ENCODE data around the gene PAWR. TPM values are rescaled to one million over a fixed set of nuclear protein-coding genes. Genes with fewer than 3 reads are reported as not detected.

The PAWR gene, protein sequence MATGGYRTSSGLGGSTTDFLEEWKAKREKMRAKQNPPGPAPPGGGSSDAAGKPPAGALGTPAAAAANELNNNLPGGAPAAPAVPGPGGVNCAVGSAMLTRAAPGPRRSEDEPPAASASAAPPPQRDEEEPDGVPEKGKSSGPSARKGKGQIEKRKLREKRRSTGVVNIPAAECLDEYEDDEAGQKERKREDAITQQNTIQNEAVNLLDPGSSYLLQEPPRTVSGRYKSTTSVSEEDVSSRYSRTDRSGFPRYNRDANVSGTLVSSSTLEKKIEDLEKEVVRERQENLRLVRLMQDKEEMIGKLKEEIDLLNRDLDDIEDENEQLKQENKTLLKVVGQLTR
- 27.7 TPM for total RNA-seq

GRCh38 chr12:79690638-79691510 is at the start of gene PAWR:
PAWR (minus strand) TSS chr12:79690964; CDS start chr12:79690244, 720 bp downstream.
- DNase-seq, result peak; percentile 80

DNA sequence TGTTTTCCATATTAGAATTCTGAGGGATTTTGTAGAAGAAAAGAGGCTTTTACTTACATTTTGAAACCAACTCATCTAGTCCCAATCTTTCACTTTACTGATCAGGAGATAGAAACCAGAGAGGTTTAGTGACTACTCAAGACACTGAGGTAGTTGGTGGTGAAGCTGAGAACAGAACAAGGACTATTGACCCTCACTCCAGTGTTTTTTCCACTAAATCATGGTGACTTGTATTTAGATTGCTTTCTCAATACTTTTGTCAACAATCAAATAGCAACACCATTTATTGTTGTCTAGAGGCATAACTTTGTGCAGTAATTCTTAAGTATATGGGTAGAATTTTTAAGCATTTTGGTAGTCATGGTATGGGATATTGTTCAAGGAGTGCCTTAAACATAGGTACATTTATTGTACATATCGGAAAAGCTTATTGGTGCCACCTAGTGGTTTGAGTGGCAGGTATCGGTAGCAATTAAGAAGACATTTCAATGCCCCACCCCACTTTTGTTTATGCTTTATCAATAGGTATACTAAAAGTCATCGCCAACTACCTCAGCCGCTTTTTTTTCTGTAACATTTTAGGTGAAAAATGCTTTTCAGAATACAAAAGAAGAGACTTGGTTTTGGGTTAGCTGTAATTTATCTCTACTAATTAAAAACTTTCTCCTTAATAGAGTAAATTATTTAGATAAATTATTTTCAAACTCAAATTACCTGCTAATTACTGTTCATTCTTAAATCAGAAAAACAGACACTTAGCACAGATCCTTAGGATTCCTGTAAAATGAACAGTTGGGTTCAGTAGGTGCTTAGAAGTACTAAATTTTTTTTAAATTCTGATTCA is 47.3 kb upstream of the PAWR start:
- peak; percentile 65 for DNase-seq

DNA sequence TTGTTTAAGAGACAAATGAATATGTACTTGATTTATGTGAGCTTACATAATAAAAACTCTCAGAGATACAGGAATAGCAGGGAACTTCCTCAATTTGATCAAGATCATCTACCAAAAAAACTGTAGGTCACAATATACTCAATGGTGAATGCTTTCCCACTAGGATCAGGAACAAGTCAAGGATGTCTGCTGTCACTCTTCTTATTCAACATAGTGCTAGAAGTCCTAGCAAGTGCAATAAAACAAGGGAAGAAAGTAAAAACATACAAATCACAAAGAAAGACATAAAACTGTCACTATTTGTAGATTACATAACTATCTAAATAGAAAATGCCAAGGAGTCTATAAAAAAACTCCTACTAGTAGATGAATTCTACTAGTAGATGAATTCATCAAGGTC is 41.9 kb upstream of the PAWR start:
- DNase-seq, result no peak

DNA sequence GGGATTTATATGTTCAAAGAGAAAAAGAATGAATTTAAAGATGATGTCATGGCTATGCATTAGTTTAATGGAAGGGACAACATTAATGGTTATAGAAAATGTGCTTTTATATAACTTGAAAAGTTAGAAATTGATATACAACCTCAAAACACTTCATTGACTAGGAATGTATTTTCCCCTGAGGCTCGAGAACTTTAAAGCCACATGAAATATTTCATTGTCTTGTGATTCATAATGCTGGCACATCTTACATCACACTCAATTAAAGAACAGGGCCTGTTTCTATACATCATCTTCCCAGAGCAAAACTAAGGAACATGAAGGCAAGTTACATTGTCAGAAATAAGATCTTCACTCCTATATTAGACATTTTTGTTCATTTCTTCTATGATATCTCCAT is 35.2 kb upstream of the PAWR start:
- DNase-seq, result no peak

GRCh38 chr12:79717006-79717405 is 26.2 kb upstream of the PAWR start:
- DNase-seq, result no peak

DNA sequence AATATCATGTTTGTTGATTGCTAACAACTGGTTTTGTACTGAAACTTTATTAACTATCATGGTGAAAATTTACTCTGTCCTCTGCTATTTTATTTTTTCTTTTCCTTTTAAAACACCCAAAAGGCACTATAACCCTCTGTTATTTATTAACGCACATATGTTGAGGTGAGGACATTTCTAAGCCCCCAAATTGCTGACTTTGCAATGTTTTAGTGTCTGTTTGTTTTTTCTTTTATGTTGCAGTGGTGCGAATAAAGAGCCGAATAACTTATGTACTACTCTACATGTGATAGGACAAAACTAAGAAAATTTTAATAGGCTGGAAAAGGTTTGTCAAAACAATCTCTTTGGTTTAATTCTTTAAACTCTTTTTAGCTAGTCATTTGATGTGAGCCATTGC is 24.5 kb upstream of the PAWR start:
- no peak for DNase-seq

DNA sequence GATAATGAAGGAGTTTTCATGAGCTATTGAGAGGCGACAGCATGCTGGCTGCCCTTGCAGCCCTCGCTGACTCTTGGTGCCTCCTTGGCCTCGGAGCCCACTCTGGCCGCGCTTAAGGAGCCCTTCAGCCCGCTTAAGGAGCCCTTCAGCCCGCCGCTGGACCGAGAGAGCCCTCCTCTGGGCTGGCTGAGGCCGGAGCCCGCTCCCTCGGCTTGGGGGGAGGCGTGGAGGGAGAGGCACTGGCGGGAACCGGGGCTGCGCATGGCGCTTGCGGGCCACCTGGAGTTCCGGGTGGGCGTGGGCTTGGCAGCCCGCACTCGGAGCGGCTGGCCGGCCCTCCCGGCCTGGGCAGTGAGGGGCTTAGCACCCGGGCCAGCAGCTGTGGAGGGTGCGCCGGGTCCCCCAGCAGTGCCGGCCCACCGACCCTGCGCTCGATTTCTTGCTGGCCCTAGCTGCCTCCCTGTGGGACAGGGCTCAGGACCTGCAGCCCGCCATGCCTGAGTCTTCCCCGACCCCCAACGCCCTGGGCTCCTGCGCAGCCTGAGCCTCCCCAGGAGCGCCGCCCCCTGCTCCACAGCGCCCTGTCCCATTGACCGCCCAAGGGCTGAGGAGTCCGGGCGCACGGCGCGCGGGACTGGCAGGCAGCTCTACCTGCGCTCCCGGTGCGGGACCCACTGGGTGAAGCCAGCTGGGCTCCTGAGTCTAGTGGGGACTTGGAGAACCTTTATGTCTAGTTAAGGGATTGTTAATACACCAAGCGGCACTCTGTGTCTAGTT is 20.1 kb upstream of the PAWR start:
- DNase-seq, result no peak

GRCh38 chr12:79707830-79708229 is 17.1 kb upstream of the PAWR start:
- no peak for DNase-seq

DNA sequence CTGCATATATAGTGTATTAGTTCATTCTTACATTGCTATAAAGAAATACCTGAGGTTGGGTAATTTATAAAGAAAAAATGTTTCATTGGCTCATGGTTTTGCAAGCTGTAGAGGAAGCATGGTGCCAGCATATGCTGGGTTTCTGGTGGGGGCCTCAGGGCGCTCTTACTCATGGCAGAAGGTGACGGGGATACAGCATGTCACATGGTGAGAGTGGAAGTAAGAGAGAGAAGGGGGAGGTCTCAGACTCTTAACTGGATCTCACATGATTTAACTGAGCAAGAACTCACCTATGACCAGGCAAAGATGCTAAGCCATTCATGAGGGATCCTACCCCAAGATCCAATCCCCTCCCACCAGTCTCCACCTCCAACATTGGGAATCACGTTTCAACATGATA is 15.9 kb upstream of the PAWR start:
- DNase-seq, result no peak

DNA sequence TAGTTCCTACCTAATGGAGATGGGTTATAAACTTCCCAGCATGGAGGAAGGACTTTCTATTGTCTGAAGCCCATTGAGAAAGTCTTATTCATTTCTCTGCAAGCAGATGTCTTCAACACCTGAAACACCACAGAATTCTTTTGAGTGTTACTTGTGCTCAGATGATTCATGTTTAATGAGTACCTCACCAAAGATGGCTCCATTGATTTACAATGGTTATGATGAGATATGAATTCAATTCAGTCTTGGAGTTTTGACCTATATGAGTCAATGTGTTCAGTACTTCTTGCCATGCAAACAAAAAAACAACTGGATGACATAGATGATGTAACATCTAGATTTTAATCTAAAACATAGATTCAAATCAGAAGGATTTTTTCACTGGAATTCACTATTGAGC is 15.4 kb upstream of the PAWR start:
- DNase-seq, result no peak

DNA sequence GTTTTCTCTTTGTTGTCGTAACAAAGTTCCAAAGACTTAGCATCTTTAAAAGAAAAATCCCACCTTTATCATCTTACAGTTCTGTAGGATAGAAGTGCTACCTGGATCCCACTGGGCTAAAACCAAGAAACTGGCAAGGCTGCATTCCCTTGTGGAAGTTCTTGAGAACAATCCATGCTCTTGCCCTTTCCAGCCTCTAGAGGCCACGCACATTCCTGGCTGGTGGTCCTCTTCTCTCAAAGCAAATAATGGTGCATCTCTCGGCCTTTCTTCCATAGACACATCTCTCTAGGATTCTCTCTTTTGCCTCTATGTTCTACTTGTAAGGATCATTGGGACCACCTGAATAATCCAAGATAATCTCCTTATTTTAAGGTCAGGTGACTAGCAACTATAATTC is 8.2 kb upstream of the PAWR start:
- DNase-seq, result no peak

DNA sequence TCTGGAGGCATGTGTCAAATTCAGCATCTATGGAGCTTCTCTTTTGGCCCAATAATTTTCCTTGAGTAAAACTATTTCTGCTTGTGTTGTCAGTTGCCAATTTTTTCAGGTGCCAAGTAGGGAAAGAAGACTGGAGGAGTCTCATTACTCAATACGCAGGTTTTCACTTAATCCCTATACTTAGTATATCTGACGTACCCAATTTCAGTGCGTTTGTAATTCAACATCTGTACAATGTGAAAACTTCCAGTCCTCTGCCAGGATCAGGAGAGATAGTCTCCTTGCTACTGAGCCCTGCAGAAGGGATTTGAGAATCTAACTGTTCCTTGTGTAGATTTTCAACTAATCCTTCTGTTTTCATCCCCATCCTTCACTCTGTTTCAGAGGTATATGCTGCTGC is 5.7 kb upstream of the PAWR start:
- DNase-seq, result no peak

DNA sequence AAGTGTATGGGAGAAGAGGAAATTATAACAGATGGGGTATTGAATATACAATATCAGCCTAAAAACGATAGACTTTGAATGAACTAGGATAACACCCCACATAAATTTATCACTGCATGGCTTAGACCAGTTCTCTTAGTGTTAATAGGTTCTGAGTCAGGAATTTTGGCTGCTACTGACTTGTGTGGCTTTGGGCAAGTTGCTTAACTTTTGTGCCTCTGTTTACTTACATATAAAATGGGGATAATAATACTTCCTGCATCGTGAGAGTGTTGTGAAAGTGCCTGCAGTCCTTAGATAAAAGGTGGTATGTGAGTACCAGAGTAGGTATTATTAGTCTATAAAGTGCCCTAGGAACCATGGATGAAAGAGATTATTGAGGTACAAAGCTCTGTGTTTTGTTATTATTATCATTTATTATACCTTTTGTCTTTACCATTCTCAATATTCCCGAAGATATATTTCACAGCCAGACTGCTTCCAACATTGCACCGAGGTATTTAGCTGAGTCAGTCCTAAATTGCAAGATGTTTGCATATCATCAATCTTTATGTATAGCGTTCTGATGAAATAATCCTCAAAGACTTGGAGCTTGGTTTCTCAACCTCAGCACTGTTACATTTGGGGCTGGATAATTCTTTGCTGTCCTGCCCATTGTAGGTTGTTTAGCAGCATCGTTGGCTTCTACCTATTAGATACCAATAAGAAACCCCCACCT is 2.3 kb upstream of the PAWR start:
- no peak for DNase-seq

DNA sequence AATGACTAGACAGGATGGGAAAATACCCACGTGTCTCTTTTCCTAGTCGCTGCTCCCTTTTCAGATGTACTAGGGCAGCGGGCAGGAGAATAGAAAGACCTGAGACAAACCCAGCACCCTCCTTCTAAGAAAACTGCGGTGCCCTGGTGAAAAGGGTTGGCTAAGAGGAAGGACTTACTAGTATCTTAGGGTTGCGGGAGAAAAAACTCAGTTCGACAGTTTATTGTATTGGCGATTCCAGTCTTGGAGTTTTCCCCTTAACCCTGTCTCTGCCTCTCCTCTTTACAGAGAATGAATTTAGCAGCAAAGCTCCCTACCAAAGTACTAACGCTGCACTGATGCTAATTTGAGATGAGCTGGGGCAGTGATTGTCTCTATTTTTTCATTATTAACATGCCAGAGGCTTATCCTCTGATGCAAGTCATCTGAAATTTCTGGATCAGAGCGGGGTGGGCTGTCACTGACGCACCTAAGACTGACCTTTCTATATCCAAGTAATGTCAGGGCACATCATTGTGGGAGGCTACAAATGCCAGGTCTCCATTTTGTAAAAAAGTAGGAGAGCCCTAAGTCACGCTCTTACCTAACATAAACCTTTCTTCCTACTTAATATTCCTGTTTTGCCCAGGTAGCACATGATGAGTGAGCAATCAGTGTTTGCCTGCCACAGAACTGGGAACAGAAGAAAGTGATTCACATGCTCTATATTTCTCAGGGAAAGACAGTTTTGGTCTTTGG is 916 bp upstream of the PAWR start:
- no peak for DNase-seq

DNA sequence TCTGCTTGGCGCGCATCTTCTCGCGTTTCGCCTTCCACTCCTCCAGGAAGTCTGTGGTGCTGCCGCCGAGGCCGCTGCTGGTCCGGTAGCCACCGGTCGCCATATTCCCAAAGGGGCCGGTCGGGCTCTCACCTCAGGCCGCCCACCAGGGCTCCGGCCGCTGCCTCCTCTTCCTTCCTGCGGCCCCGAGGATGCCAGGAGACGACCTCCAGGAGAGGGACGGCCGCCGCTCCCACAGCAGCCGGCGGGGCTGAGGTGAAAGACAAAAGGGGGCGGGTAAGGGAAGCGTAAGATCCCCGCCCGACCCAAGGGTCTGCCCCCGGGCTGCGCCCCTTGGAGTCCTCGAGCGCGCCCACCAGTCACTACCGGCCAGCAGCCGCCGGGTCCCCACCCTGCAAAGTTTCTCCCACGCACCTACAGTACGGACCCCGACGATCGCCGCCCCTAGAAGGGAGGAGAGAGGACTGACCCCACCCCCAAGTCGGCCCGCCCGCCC is 574 bp downstream of the PAWR start:
- DNase-seq, result no peak

DNA sequence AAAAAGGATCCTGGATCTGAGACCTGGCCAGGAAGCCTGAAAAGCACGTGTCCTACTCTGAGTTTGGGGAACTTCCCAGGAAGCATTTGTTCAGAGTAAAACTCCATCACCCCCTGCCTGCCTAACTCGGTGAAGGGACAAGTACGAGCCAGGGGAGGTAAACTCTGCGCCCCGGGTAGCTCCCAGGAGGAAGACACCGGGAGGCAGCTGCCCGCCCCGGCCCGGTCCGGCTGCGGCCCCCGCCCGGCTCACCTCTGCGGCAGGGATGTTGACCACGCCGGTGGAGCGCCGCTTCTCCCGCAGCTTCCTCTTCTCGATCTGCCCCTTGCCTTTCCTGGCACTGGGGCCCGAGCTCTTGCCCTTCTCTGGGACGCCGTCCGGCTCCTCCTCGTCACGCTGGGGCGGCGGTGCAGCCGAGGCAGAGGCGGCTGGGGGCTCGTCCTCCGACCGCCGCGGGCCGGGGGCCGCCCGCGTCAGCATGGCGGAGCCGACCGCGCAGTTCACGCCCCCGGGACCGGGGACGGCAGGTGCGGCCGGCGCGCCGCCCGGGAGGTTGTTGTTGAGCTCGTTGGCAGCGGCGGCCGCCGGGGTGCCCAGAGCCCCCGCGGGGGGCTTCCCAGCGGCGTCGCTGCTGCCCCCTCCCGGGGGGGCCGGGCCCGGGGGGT is 1.2 kb downstream of the PAWR start:
- peak; percentile 58 for DNase-seq

GRCh38 chr12:79689061-79689476 is 1.7 kb downstream of the PAWR start:
- no peak for DNase-seq

DNA sequence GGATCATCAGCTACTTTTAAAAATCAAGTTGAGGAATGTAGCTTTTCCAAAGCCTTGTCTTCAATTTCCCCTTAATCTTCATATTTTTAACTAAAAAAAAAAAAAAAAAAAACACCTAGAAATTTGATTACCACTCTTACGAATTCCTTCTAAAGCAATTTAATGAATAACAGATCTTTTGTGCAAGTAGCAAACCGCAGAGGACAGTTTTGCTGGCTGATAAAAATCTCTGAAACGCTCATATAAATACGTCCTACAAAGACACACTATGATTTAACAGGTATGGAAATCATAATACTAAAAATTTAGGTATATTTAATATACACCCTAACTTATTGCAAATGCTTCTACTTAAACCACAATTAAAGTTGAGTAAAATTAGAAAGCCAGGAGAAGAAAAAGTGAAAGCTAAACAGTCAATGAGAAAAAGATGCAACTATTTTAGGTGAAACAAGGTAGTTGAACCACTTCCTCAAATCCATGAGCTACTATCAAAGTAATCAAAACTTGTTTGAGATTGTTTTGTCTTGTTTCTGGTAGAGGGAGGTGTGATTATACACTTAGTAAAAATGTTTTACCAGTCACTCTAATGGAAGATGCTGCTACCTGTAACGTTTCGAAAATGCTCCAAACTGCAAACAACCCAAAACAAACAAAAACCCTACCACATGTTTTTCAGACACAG is 2.2 kb downstream of the PAWR start:
- no peak for DNase-seq

- peak; percentile 7 for DNase-seq
Measured at GRCh38 chr12:79687711-79688260, 3.0 kb downstream of the PAWR start.
